LNCAP (cell line): ENCODE measurements around the gene HSD17B3.

Source experiments
- CTCF ChIP-seq: fragments of 450-650 bp; IDR thresholded peaks from 2 replicates; pipeline ENCODE4 v1.5.1; 2017; ENCODE audit warnings: mild to moderate bottlenecking

Gene HSD17B3

GRCh38 chr9:96294159-96294545, 7.8 kb downstream of the HSD17B3 start:
- TF ChIP-seq CTCF: no peak

GRCh38 chr9:96293498-96294158, 8.3 kb downstream of the HSD17B3 start:
- no peak for TF ChIP-seq CTCF

GRCh38 chr9:96289392-96289791, 12.6 kb downstream of the HSD17B3 start:
- TF ChIP-seq CTCF: no peak

GRCh38 chr9:96281641-96282040, 20.3 kb downstream of the HSD17B3 start:
- TF ChIP-seq CTCF: no peak

GRCh38 chr9:96279932-96280331, 22.0 kb downstream of the HSD17B3 start:
- TF ChIP-seq CTCF: no peak

- no peak for TF ChIP-seq CTCF
Measured at GRCh38 chr9:96274939-96275338, 27.0 kb downstream of the HSD17B3 start.

- TF ChIP-seq CTCF: no peak
Measured at GRCh38 chr9:96270236-96270744, 31.7 kb downstream of the HSD17B3 start.

- TF ChIP-seq CTCF: no peak
Measured at GRCh38 chr9:96258967-96259366, 43.0 kb downstream of the HSD17B3 start.
